Muscle of arm (tissue), 12 donors: ENCODE results near the gene PIK3C2G. TPM values are rescaled to one million over a fixed set of nuclear protein-coding genes. Genes with fewer than 3 reads are reported as not detected.

ENCODE experiments used
- DNase-seq: peaks from one replicate; pipeline ENCODE4 v3.0.0-alpha.2; 2013
- polyA plus RNA-seq, 12 donors: library from polyadenylated mRNA; unstranded; fragments of 120-200 nt; gene quantifications; one replicate each; pipeline ENCODE4 v1.2.1, GENCODE V29; 2013; ENCODE audit not compliant: insufficient read length in 12 of 12

PIK3C2G gene
- polyA plus RNA-seq, 12 donors = 0.03 to 9.1 (median 0.30) TPM; not detected in 3

- no peak for DNase-seq
Observed at GRCh38 chr12:18552829-18553228, 291.5 kb downstream of the PIK3C2G start.

GRCh38 chr12:18556161-18556560, 294.8 kb downstream of the PIK3C2G start:
- DNase-seq = no peak

DNA sequence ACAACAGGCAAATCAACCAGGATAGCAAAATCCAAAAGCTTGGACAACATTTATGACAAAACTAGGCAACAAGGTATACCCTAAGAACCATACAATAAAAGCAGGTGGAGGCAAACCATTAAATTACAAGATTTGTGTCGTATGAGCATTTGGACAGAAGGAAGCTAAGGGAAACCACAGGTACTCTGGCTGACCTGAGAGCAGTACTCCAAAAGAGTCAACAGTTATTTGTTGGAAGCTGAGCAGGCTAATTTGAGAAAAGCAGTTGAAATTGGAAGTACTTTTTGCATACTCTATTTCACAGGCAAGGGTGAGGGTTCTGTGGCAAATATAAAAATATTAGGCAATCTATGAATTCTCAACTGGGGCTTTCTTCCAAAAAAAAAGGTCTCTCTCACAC, 297.9 kb downstream of the PIK3C2G start:
- DNase-seq = no peak

DNA sequence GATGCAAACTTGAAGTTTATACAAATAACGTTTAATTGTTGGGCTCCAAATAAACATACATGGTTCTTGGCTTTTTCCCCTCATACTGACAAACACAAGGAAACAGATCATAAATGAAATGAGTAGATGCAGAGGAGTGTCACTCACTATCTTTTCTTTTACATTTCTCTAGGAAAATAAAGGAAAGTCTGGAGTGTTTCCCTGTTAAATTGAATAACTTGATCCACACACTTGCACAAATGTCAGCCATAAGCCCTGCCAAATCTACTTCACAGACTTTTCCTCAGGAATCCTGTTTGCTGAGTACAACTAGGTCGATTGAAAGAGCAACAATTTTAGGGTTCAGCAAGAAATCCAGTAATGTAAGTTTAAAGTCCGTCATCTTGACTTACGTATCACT, 301.2 kb downstream of the PIK3C2G start:
- peak; percentile 33 for DNase-seq

DNA sequence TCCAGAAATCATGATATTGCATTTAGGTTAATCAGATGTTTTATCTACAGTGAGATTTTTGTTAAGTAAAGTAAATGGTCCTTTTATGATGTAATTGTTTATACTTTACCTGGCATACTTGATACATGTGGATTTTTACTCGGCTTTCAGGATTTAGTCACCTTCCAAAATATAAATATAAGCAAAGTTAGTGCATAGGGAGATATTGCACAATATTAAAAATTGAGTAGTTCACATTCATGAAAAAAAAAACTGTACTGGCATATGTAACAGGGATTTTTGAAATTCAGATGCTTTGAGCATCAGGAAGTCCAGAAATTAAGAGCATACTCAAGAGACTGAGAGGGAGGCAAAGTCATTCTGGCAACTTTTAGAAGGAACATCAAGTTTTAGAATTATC, 303.0 kb downstream of the PIK3C2G start:
- DNase-seq = no peak

DNA sequence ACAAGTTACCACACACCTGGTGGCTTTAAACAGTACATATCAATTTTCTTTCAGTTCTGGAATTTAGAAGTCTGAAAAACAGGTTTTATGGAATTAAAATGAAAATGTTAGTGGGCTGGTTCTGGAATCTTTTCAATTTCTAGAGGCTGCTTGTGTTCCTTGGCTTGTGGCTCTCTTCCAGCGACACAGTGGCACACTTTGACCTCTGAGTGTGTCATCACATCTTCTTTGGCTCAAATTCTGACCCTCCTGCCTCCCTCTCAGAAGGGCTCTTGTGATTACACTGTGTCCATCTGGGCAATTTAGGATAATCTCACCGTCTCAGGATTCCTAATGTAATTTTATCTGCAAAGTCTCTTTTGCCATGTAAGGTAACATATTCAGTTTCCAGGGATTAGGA, 306.5 kb downstream of the PIK3C2G start:
- DNase-seq = no peak

DNA sequence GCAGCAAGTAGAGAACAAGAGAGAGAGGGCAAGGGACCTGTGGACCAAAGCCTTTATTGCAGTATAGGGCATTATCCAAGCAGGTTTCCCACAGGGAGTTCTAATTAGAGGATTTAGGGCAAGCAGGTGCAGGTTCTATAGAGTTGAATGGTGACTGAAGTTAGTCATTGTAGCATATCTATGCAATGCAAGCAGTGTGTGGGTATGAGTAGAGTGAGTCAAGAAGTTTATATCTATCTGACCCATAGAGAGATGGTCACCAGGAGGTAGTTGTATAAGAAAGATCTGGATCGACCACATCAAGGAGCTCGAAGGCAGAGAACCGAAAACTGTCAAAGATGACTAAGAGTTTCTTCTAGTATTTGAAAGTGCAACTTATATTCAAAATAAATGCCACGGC, 309.2 kb downstream of the PIK3C2G start:
- DNase-seq = no peak

DNA sequence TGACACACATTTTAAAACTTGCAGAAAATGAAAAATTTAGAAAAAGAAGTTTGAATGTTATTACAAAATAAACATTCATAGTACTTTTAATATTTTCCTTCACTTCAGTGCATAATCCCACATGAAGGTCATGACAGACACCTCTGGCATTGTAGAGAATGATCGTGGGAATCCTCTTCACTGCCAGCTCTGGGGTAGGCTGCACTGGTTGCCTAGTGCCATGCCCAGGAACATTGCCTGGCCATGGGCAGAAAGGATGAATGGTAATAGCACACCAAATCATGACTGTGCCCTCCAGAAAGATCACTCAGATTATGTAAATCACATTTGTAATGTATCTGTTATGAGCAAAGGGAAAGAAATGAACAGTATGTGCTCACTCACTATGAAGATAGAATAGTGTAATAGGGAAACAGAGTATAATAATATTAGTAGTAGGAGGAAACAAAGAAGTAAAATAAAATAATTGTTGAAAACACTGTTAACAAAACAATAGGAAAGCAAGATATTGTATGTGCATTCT, 314.8 kb downstream of the PIK3C2G start:
- DNase-seq = no peak

- no peak for DNase-seq
Observed at GRCh38 chr12:18576648-18577047, 315.3 kb downstream of the PIK3C2G start.

- DNase-seq = no peak
Observed at GRCh38 chr12:18578191-18578590, 316.9 kb downstream of the PIK3C2G start.

DNA sequence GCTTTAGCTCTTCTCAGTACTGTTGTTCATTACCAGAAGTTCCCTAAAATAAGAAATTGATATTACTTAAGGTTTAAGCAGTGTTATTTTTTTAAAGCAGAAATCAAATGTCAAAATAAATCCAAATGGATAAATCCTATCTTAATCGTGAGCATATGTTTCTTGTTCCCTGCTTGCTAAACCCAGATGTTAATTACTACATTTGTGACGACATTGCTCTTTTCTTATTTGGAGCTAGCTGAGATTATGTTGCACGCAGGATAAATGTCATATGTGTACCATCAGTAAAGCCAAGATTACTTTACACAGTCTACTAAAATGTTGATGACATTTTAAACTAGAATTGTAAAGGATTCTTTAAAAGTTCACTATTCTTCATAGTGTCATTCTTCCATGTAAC, 319.0 kb downstream of the PIK3C2G start:
- peak; percentile 29 for DNase-seq

DNA sequence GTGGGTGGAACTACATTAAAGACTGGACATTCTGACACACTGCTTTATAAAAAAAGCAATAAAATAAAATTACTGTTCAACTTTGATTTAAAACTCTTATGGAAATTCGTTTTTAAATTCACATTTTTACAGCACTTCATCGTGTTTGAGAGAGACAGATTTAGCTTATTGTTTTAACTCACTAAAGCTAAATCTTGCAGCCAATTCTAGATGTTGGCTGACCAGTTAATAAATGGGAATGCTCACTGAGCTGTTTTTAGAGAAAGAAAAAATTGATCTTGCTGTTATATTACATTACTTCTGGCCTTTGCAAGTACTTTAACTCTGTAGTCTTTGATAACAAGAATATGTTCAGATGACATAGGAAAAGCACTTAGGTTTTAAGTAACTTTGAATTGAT, 319.4 kb downstream of the PIK3C2G start:
- peak; percentile 25 for DNase-seq

GRCh38 chr12:18581232-18581962, 320.1 kb downstream of the PIK3C2G start:
- DNase-seq = no peak

DNA sequence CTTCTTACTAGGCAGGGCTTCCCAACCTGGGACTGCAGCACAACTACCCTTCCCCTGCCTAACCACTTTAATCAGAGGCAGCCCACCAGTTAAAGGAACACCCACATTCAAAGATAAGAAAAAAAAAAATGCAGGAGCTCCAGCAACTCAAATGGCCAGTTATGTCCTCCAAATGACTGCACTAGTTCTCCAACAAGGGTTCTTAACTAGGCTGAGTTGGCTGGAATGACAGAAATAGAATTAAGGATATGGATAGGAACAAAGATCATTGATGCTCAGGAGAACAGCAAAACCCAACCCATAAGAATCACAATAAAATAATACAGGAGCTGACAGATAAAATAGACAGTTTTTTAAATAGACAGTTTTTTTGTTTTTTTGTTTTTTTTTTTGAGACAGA, 322.3 kb downstream of the PIK3C2G start:
- DNase-seq = no peak

DNA sequence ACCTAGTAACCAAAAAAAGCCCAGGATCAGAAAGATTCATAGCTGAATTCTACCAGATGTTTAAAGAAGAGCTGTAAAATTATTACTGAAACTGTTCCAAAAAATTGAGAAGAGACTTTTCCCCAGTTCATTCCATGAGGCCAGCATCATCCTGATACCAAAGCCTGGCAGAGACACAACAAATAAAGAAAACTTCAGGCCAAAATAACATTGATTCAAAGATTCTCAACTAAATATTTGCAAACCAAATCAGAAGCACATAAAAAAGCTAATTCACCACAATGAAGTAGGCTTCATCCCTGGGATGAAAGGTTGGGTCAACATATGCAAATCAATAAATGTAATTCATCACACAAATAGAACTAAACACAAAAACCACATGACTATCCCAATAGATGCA, 325.3 kb downstream of the PIK3C2G start:
- no peak for DNase-seq

GRCh38 chr12:18589316-18589715, 328.0 kb downstream of the PIK3C2G start:
- DNase-seq = no peak

DNA sequence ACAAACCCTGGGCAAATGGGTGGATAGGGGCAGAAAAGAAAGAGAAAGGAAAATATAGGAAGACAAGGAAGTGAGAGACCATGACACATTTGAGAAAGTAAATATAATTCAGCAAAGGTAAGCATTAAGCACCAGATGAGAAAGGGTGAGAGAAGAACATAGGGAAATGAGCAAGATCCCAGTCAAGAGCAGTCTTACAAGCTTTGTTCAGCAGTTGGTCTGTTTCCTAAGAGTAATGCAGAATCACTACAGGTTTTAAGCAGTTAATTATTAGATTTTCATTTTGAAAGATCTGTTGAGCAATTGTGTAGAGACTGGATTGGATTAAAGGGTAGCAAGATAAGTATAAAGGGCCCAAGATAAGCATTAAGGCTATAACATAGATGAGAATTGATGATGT, 330.2 kb downstream of the PIK3C2G start:
- no peak for DNase-seq

GRCh38 chr12:18595412-18595811, 334.1 kb downstream of the PIK3C2G start:
- no peak for DNase-seq

DNA sequence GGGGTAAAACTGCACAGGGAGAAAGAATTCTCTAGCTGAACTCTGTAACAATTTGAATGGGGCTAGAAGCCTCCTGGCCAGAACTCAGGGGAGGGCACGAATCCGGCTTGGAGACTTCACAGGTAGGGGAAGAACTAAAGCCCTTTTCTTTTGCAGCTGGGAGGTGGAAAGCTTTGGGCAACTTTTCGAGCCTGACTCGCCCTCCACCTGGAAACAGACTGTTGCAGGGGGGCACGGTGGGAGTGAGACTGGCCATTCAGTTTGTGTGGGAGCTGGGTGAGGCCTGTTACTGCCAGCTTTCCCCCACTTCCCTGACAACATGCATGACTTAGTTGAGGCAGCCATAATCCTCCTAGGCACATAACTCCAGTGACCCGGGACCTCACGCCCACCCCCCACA, 340.6 kb downstream of the PIK3C2G start:
- no peak for DNase-seq

DNA sequence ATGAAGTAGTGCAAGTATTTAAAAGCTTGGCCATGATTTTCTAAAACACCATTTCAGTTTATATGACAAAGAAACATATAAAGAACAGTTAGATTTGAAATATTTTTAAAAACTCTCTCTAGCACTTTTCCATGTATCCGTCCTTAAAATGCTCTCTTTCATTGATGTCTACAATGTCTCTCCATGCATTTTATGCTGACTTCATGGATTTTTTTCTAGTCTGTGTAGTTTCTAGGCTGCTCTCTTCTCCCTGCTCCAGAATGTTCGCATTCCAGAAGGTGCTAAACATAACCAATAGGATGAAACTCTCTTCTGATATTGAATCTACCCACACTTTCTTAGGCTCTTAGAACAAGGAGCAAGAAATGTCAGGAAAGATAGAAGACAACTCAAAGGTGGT, 351.7 kb downstream of the PIK3C2G start:
- DNase-seq = no peak

DNA sequence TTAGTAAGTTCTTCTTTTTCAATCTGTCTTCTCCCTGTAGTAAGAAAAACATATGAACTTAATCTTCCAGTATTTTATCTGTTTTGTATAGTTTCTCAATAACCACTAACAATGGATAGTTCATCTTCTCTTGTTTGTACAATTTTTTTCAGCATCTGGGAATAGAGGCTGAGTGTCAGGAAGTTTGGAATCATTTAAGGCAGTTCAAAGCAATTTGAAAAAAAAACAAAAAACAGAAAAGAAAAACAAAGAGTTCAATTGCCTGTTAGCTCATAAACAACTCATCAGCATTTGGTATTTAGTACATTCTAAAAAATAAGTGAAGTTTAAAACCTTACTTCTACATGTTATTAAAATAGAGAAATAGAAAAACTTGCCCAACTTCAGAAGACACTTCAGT, 359.7 kb downstream of the PIK3C2G start:
- no peak for DNase-seq

- no peak for DNase-seq
Observed at GRCh38 chr12:18629445-18629844, 368.1 kb downstream of the PIK3C2G start.

- DNase-seq = no peak
Observed at GRCh38 chr12:18629916-18630315, 368.6 kb downstream of the PIK3C2G start.

DNA sequence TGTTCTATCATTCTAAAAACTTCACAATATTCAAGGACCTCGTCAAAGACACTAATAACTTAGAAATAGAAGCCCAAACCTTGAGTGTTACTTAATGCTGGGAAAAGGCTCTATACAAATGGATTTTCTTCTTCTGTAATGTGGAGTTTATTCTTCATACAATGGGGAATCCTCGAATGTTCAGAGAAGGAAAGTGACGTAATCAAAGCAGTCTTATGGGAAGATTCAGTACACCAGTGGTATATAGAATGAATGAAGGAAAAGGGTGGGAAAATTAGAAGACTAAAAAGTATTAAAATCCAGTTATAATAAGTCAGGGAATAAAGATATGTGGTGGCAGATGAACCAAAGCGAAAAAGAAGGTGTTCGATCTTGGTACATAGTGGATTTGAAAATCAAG, 370.0 kb downstream of the PIK3C2G start:
- no peak for DNase-seq
